Measurements from ENCODE around the gene RGS8. TPM values are rescaled to one million over a fixed set of nuclear protein-coding genes. Genes with fewer than 3 reads are reported as not detected.
"Not testable (repeated sequence)": the region's sequence is repeated elsewhere in the genome, so short reads cannot be mapped to it uniquely, and the experiment has no call there.

Gene RGS8
- polyA plus RNA-seq, 4 donors = 0.04 to 0.12 TPM; not detected in 2

GRCh38 chr1:182703539-182703938 lies 19.2 kb upstream of the RGS8 start:
- DNase-seq (ENCODE audit: low read depth in 4 of 4, low spot score in 3 of 4) = no peak

- no peak for DNase-seq (ENCODE audit: low read depth in 4 of 4, low spot score in 3 of 4)
Observed at GRCh38 chr1:182702826-182703524, 18.6 kb upstream of the RGS8 start.

- DNase-seq (ENCODE audit: low read depth in 4 of 4, low spot score in 3 of 4) = no peak
Observed at GRCh38 chr1:182700351-182700709, 15.9 kb upstream of the RGS8 start.

GRCh38 chr1:182699393-182700350 lies 15.3 kb upstream of the RGS8 start:
- DNase-seq (ENCODE audit: low read depth in 4 of 4, low spot score in 3 of 4) = no peak

- no peak for DNase-seq (ENCODE audit: low read depth in 4 of 4, low spot score in 3 of 4)
Observed at GRCh38 chr1:182698971-182699370, 14.6 kb upstream of the RGS8 start.

GRCh38 chr1:182693139-182693538 lies 8.8 kb upstream of the RGS8 start:
- not testable (repeated sequence) for DNase-seq (ENCODE audit: low read depth in 4 of 4, low spot score in 3 of 4)

- DNase-seq (ENCODE audit: low read depth in 4 of 4, low spot score in 3 of 4) = no peak
Observed at GRCh38 chr1:182690886-182691443, 6.6 kb upstream of the RGS8 start.

- DNase-seq (ENCODE audit: low read depth in 4 of 4, low spot score in 3 of 4) = no peak
Observed at GRCh38 chr1:182688436-182689205, 4.2 kb upstream of the RGS8 start.

GRCh38 chr1:182687361-182687760 lies 3.0 kb upstream of the RGS8 start:
- DNase-seq (ENCODE audit: low read depth in 4 of 4, low spot score in 3 of 4) = no peak

- no peak for DNase-seq (ENCODE audit: low read depth in 4 of 4, low spot score in 3 of 4)
Observed at GRCh38 chr1:182686446-182686845, 2.1 kb upstream of the RGS8 start.

- DNase-seq (ENCODE audit: low read depth in 4 of 4, low spot score in 3 of 4) = no peak
Observed at GRCh38 chr1:182685215-182685614, 828 bp upstream of the RGS8 start.

GRCh38 chr1:182682898-182683501 lies 1.4 kb downstream of the RGS8 start:
- no peak for DNase-seq (ENCODE audit: low read depth in 4 of 4, low spot score in 3 of 4)

GRCh38 chr1:182682406-182682805 lies 2.0 kb downstream of the RGS8 start:
- DNase-seq (ENCODE audit: low read depth in 4 of 4, low spot score in 3 of 4) = no peak

- no peak for DNase-seq (ENCODE audit: low read depth in 4 of 4, low spot score in 3 of 4)
Observed at GRCh38 chr1:182681568-182681912, 2.8 kb downstream of the RGS8 start.

GRCh38 chr1:182680901-182681567 lies 3.4 kb downstream of the RGS8 start:
- DNase-seq (ENCODE audit: low read depth in 4 of 4, low spot score in 3 of 4) = no peak

- DNase-seq (ENCODE audit: low read depth in 4 of 4, low spot score in 3 of 4) = no peak
Observed at GRCh38 chr1:182680408-182680807, 4.0 kb downstream of the RGS8 start.

- no peak for DNase-seq (ENCODE audit: low read depth in 4 of 4, low spot score in 3 of 4)
Observed at GRCh38 chr1:182679684-182680083, 4.7 kb downstream of the RGS8 start.

GRCh38 chr1:182677397-182678098 lies 6.8 kb downstream of the RGS8 start:
- DNase-seq (ENCODE audit: low read depth in 4 of 4, low spot score in 3 of 4) = no peak

GRCh38 chr1:182676274-182676673 lies 8.1 kb downstream of the RGS8 start:
- no peak for DNase-seq (ENCODE audit: low read depth in 4 of 4, low spot score in 3 of 4)

All from right renal pelvis (tissue), 4 donors.